ENCODE results near the gene DCTPP1.

GRCh38 chr16:30478766-30479478 is 49.1 kb upstream of the DCTPP1 start:
- no peak for TF ChIP-seq POLR2A (IDR thresholded peaks at IDR 0.05)
- no peak for TF ChIP-seq CTCF (IDR thresholded peaks at IDR 0.05 in 4 of 5, conservative IDR thresholded peaks at IDR 0.05 in 1 of 5)

Measured in gastrocnemius medialis (tissue), 4 donors.